H9 (cell line): Measurements from ENCODE around the gene PAFAH1B2. TPM values are rescaled to one million over a fixed set of nuclear protein-coding genes. Genes with fewer than 3 reads are reported as not detected.

ENCODE experiments used
- DNase-seq: peaks from one replicate; pipeline ENCODE4 v3.0.0-alpha.2; 2017
- H2AFZ ChIP-seq: one replicate; pipeline ENCODE4 v1.6.1; 2013; ENCODE audit warnings: mild to moderate bottlenecking, low read length, control low read depth, moderate library complexity
- H2AK5ac ChIP-seq: 2 replicates; pipeline ENCODE4 v1.6.1; 2013; ENCODE audit warnings: low read length, control low read depth, mixed read lengths; ENCODE audit not compliant: insufficient read length
- H2BK120ac ChIP-seq: one replicate; pipeline ENCODE4 v1.6.1; 2013; ENCODE audit warnings: low read depth, mild to moderate bottlenecking, low read length, control low read depth, inconsistent platforms; ENCODE audit not compliant: poor library complexity, severe bottlenecking
- H2BK12ac ChIP-seq: 2 replicates; pipeline ENCODE4 v1.6.1; 2013; ENCODE audit warnings: low read length, control low read depth, mixed read lengths, low read depth; ENCODE audit not compliant: insufficient read length
- H2BK15ac ChIP-seq: 2 replicates; pipeline ENCODE4 v1.6.1; 2013; ENCODE audit warnings: low read depth, low read length, control low read depth
- H2BK20ac ChIP-seq: one replicate; pipeline ENCODE4 v1.6.1; 2013; ENCODE audit warnings: low read depth, mild to moderate bottlenecking, low read length, control low read depth, inconsistent platforms; ENCODE audit not compliant: poor library complexity, severe bottlenecking
- H2BK5ac ChIP-seq: 2 replicates; pipeline ENCODE4 v1.6.1; 2013; ENCODE audit warnings: low read length, control low read depth, mixed read lengths; ENCODE audit not compliant: insufficient read length
- H3K14ac ChIP-seq: 2 replicates; pipeline ENCODE4 v1.6.1; 2013; ENCODE audit warnings: low read length, control low read depth; ENCODE audit not compliant: insufficient read depth
- H3K18ac ChIP-seq: 2 replicates; pipeline ENCODE4 v1.6.1; 2013; ENCODE audit warnings: low read depth, mild to moderate bottlenecking, mixed read lengths, low read length, control low read depth; ENCODE audit not compliant: insufficient read length
- H3K23ac ChIP-seq: 2 replicates; pipeline ENCODE4 v1.6.1; 2013; ENCODE audit warnings: low read length, control low read depth, mixed read lengths, low read depth; ENCODE audit not compliant: insufficient read length
- H3K23me2 ChIP-seq: 2 replicates; pipeline ENCODE4 v1.6.1; 2013; ENCODE audit warnings: low read depth, mild to moderate bottlenecking, mixed read lengths, low read length, control low read depth; ENCODE audit not compliant: insufficient read length, poor library complexity, severe bottlenecking
- H3K27ac ChIP-seq: 2 replicates; pipeline ENCODE4 v1.5.1; 2013; ENCODE audit warnings: low read length, control low read depth, mixed read lengths, low read depth; ENCODE audit not compliant: insufficient read length
- H3K27me3 ChIP-seq: 2 replicates; pipeline ENCODE4 v1.6.1; 2013; ENCODE audit warnings: low read length, control low read depth, inconsistent platforms; ENCODE audit not compliant: insufficient read depth
- H3K4ac ChIP-seq: 2 replicates; pipeline ENCODE4 v1.6.1; 2013; ENCODE audit warnings: low read depth, mild to moderate bottlenecking, control low read depth, inconsistent platforms, low read length, moderate library complexity
- H3K4me1 ChIP-seq: 2 replicates; pipeline ENCODE4 v1.6.1; 2013; ENCODE audit warnings: low read length, control low read depth, inconsistent platforms; ENCODE audit not compliant: insufficient read depth
- H3K4me2 ChIP-seq: 2 replicates; pipeline ENCODE4 v1.6.1; 2013; ENCODE audit warnings: low read length, control low read depth, mixed read lengths; ENCODE audit not compliant: insufficient read length, insufficient read depth
- H3K56ac ChIP-seq: 2 replicates; pipeline ENCODE4 v1.6.1; 2013; ENCODE audit warnings: low read depth, mild to moderate bottlenecking, mixed read lengths, low read length, control low read depth; ENCODE audit not compliant: insufficient read length
- H3K79me1 ChIP-seq: 2 replicates; pipeline ENCODE4 v1.6.1; 2013; ENCODE audit warnings: low read depth, mild to moderate bottlenecking, moderate library complexity, low read length, control low read depth, inconsistent platforms; ENCODE audit not compliant: insufficient read depth, poor library complexity, severe bottlenecking
- H3K79me2 ChIP-seq: 2 replicates; pipeline ENCODE4 v1.6.1; 2013; ENCODE audit warnings: low read length, control low read depth, inconsistent platforms; ENCODE audit not compliant: insufficient read depth
- H3K9ac ChIP-seq: 2 replicates; pipeline ENCODE4 v1.6.1; 2013; ENCODE audit warnings: low read length, control low read depth, mixed read lengths; ENCODE audit not compliant: insufficient read length; ENCODE audit errors: extremely low read depth
- H3K9me3 ChIP-seq: one replicate; pipeline ENCODE4 v1.6.1; 2013; ENCODE audit warnings: low read depth, low read length, inconsistent platforms; ENCODE audit not compliant: control insufficient read depth
- H3T11ph ChIP-seq: one replicate; pipeline ENCODE4 v1.6.1; 2013; ENCODE audit warnings: mild to moderate bottlenecking, low read length, control low read depth, inconsistent platforms
- H4K20me1 ChIP-seq: one replicate; pipeline ENCODE4 v1.6.1; 2013; ENCODE audit not compliant: control insufficient read depth, insufficient read length, insufficient read depth
- H4K5ac ChIP-seq: 2 replicates; pipeline ENCODE4 v1.6.1; 2013; ENCODE audit warnings: low read depth, mild to moderate bottlenecking, mixed read lengths, low read length, control low read depth; ENCODE audit not compliant: insufficient read length
- H4K8ac ChIP-seq: replicated peaks from 2 replicates; pipeline ENCODE4 v1.6.1; 2013; ENCODE audit warnings: low read length, control low read depth, mixed read lengths, low read depth; ENCODE audit not compliant: insufficient read length
- H4K91ac ChIP-seq: 2 replicates; pipeline ENCODE4 v1.6.1; 2013; ENCODE audit warnings: low read depth, mild to moderate bottlenecking, moderate library complexity, mixed read lengths, low read length, control low read depth; ENCODE audit not compliant: insufficient read length
- H3K27ac Mint-ChIP-seq, 3 experiments: 2 replicates in 2 of 3; 3 replicates in 1 of 3; pipeline ENCODE4 v1.8.0; 2020 to 2021; ENCODE audit warnings: mixed read lengths in 3 of 3, mild to moderate bottlenecking in 1 of 3, moderate library complexity in 1 of 3
- H3K27me3 Mint-ChIP-seq: 2 replicates; pipeline ENCODE4 v1.8.0; 2021; ENCODE audit warnings: low read depth, mild to moderate bottlenecking, moderate library complexity, mixed read lengths
- H3K36me3 Mint-ChIP-seq, 3 experiments: 2 replicates in 2 of 3; 3 replicates in 1 of 3; pipeline ENCODE4 v1.8.0; 2020 to 2021; ENCODE audit warnings: low read depth in 3 of 3, mixed read lengths in 3 of 3; ENCODE audit not compliant: insufficient read depth in 1 of 3
- H3K4me1 Mint-ChIP-seq, 2 experiments: 2 replicates each; pipeline ENCODE4 v1.8.0; 2020; ENCODE audit warnings: mixed read lengths in 2 of 2
- H3K4me3 Mint-ChIP-seq, 2 experiments: 2 replicates in 1 of 2; 3 replicates in 1 of 2; pipeline ENCODE4 v1.8.0; 2020 to 2021; ENCODE audit warnings: mild to moderate bottlenecking in 2 of 2, mixed read lengths in 2 of 2, moderate library complexity in 1 of 2
- H3K9me3 Mint-ChIP-seq, 2 experiments: 2 replicates in 1 of 2; 3 replicates in 1 of 2; pipeline ENCODE4 v1.8.0; 2020; ENCODE audit warnings: mild to moderate bottlenecking in 2 of 2, mixed read lengths in 2 of 2, moderate library complexity in 1 of 2
- WGBS: extraction: QIAGEN DNeasy Blood & Tissue Kit; methylation state at CpG from one replicate; pipeline ENCODE4 v1.1.7; 2013; ENCODE audit warnings: missing lambda C conversion rate, low lambda C conversion rate, mixed read lengths; ENCODE audit not compliant: insufficient read length; ENCODE audit errors: extremely low coverage; 5-methylcytosine and 5-hydroxymethylcytosine counted together
- total RNA-seq: library from RNA; stranded (reverse); gene quantifications from 2 replicates; pipeline ENCODE4 v1.2.1, GENCODE V29; 2021
- TF ChIP-seq, protein P1 (sequence below): fragments of 200-600 bp; sonication (generic); conservative IDR thresholded peaks from 3 replicates; pipeline ENCODE4 v1.8.0; 2021; ENCODE audit warnings: antibody characterized with exemption, mild to moderate bottlenecking

Gene PAFAH1B2
- total RNA-seq, 1 experiment from 2014 or later: 161 TPM

DNA sequence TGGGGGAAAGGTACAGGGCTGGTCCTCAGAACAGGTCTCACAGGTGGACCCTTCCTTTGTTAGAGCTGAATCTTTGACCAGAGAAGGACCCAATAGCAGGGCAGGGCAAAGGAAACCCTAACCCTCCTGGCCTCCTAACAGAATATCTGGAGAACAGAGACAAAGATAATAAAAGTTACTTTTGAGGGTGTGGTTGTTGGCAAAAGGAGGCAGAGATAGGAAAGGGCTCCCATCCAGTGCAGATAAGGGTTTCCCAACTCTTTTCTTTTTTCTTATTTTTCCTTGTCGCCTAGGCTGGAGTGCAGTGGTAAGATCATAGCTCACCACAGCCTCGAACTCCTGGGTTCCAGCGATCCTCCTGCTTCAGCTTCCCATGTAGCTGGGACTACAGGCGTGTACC lies 75.9 kb downstream of the PAFAH1B2 start:
- no peak overlapping the region for H4K5ac ChIP-seq
- no peak overlapping the region for H3T11ph ChIP-seq
- no peak overlapping the region for H3K18ac ChIP-seq
- H3K4me1 ChIP-seq: no peaks in the 10 kb centered on the region
- H2AK5ac ChIP-seq: no peak overlapping the region
- DNase-seq: no peak
- H2AFZ ChIP-seq: no peak overlapping the region
- no peaks in the 10 kb centered on the region for H3K27me3 ChIP-seq
- H4K20me1 ChIP-seq: no peaks in the 10 kb centered on the region
- H4K91ac ChIP-seq: no peak overlapping the region
- no CpG with 5 or more reads among the region's 4 CpGs for WGBS
- Mint-ChIP-seq H3K27me3 (no peaks in the 10 kb centered on the region), H3K36me3 (peaks cover 7 to 67% (median 35%) of the 10 kb centered on the region in 3 experiments), H3K9me3 (no peaks in the 10 kb centered on the region), H3K4me1 (peaks cover 3 to 6% of the 10 kb centered on the region in 2 experiments), H3K27ac (no peak overlapping the region), H3K4me3 (no peak overlapping the region)
- no peak overlapping the region for H3K4me2 ChIP-seq
- H2BK15ac ChIP-seq: no peak overlapping the region
- H3K14ac ChIP-seq: no peak overlapping the region
- no peak overlapping the region for H2BK5ac ChIP-seq
- H3K27ac ChIP-seq: no peak overlapping the region
- TF ChIP-seq, protein P1, sequence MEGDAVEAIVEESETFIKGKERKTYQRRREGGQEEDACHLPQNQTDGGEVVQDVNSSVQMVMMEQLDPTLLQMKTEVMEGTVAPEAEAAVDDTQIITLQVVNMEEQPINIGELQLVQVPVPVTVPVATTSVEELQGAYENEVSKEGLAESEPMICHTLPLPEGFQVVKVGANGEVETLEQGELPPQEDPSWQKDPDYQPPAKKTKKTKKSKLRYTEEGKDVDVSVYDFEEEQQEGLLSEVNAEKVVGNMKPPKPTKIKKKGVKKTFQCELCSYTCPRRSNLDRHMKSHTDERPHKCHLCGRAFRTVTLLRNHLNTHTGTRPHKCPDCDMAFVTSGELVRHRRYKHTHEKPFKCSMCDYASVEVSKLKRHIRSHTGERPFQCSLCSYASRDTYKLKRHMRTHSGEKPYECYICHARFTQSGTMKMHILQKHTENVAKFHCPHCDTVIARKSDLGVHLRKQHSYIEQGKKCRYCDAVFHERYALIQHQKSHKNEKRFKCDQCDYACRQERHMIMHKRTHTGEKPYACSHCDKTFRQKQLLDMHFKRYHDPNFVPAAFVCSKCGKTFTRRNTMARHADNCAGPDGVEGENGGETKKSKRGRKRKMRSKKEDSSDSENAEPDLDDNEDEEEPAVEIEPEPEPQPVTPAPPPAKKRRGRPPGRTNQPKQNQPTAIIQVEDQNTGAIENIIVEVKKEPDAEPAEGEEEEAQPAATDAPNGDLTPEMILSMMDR: no peak
- no peak overlapping the region for H3K23ac ChIP-seq
- H3K4ac ChIP-seq: no peak overlapping the region
- H3K56ac ChIP-seq: no peak overlapping the region
- no peaks in the 10 kb centered on the region for H3K9me3 ChIP-seq
- no peak overlapping the region for H2BK120ac ChIP-seq
- H3K9ac ChIP-seq: no peak overlapping the region
- no peaks in the 10 kb centered on the region for H3K79me2 ChIP-seq
- no peak overlapping the region for H2BK12ac ChIP-seq
- H4K8ac ChIP-seq: no peak overlapping the region
- no peaks in the 10 kb centered on the region for H3K23me2 ChIP-seq
- H3K79me1 ChIP-seq: no peaks in the 10 kb centered on the region
- no peak overlapping the region for H2BK20ac ChIP-seq
